ENCODE data around the gene PLXNA2.

PLXNA2 gene

GRCh38 chr1:208159555-208160258, 84.5 kb downstream of the PLXNA2 start:
- no peak for DNase-seq

- DNase-seq, result no peak
These were observed 85.3 kb downstream of the PLXNA2 start for GRCh38 chr1:208158640-208159554.

DNA sequence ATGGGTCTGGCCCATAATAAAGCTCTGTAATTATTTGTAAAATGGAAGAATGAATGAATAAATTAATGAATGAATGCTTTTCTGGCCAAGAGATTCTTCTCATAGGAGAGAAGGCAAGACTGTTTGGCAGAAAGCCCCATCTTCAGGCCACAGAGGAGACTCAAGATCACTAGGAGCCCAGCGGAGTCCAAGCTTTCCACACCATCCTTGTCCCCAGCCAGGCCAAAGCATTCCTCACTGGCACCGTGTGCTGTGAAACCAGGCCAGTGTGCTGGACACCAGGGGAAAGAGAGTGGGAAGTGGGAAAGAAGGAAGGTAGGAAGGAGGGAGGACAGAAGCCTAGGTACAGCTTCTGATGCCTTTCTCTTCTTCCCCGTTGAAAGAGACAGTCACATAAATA, 86.4 kb downstream of the PLXNA2 start:
- no peak for DNase-seq

DNA sequence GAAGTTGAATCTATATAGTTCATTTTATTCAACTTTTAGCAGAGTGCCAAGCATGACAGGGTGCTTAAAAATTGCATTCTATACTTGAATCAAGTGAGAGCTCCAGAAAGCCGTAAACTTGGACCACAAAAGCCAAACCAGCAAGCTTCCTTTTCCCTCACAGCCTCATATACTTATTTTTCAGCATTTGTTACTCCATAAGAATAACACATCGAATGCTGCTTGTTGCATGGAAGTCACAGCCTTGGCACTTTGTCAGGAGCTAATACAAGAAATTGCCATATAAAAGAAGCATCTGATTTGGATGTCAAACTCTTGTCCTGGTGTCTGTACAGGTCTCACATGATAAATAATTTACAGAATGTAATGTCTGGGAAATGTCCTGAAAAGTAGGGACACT, 87.4 kb downstream of the PLXNA2 start:
- no peak for DNase-seq

DNA sequence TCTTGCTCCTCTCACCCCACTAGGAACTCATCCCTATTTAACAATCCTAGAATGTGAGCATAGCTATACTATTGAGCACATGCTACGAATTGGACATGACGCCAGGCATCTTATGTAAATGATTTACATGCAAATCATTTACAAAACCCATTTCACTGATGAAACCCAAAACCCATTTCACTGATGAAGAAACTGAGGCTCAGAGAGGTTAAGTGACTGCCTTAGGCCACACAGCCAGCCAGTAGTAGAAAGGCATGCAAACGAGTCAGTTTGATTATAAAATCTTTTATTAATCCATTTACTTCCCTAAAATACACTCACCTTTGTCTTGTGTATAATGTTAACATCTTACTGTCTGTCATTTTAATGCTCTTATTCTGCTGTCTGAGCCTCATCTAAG, 87.9 kb downstream of the PLXNA2 start:
- no peak for DNase-seq

DNA sequence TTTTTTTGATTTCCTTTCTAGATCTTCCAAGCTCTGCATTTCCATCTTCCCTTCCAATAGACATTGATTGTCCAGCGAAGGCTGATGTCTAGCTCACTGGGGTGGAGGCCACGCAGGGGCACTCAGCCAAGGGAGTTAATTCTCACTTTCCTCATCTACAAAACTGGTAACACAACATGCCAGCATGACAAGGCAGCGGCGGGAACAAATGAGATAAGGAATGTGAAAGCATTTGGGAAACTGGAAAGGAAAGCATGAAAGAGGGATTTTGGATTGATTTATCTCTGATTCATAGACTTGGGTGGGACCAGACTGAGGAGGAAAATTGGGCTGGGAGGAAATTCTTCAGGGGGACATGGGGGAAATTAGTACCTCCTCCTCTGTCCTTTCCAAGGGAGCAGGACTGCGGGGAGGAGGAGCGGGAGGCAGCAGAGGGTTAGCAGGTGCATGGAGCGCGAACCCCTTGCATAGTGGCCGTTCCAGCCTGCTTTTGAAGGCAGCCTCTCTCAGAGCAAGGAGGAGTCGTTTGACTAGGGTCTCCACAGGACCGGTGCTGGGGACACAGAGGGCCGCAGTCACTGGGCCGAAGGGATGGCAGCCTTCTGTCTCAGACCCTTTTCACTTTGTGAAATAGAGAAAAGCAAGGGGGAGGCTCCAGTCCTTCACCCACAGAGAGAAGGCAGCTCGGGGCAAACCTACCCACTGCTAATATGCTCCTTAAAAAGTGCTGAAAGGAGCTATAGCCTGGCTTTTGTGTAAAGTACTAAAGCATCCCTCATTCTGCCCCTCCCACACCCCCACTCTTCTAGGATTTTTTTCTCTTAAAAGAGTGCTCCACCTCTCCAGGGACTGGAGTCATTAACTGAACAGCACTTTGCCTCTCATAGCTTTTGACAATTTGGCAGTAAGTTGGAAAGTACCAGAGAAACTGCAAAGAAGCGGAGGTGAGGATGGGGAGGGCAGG, 89.2 kb downstream of the PLXNA2 start:
- DNase-seq, result no peak

- no peak for DNase-seq
These were observed 90.1 kb downstream of the PLXNA2 start for GRCh38 chr1:208154040-208154439.

GRCh38 chr1:208153386-208153785, 90.8 kb downstream of the PLXNA2 start:
- DNase-seq, result no peak

DNA sequence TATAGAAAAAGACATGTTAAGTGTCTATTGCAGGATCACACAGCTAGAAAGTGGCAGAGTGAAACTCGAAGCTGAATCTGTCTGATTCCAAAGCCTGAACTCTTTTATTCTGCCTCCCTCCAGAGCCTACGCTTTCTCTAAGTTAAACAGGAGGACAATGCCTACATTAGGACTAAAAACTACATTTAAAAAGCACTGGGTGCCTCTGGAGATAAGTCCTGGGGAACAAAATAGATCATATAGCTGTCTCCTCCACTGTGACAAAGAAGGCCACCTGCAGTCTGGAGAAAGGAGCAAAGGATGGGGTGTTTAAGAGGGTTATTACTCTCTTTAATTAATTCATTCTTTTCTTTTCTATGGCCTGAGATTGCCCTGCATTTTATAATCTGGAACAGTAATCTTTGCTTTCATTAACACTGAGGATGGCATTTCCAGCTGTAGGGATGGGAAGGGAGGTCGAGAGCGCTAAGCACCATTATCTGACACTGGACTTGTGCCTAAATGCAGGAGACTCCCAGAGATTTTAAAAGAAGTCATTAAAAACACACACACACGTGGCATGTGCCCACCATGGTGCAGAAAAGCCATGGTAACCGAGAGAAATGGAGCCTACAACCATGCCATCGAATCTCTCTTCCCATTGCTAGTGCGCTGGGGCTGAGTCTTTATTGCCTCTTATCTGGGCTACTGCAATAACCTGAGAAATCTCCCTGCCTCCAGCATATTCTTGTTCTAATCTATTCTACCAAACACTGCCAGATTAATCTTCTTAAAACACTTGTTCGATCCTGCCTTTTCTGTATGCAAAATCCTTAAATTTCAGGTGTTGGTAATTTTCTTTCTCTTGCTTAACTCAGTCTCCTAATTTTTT, 92.2 kb downstream of the PLXNA2 start:
- DNase-seq, result no peak

- no peak for DNase-seq
These were observed 93.2 kb downstream of the PLXNA2 start for GRCh38 chr1:208150833-208151458.

DNA sequence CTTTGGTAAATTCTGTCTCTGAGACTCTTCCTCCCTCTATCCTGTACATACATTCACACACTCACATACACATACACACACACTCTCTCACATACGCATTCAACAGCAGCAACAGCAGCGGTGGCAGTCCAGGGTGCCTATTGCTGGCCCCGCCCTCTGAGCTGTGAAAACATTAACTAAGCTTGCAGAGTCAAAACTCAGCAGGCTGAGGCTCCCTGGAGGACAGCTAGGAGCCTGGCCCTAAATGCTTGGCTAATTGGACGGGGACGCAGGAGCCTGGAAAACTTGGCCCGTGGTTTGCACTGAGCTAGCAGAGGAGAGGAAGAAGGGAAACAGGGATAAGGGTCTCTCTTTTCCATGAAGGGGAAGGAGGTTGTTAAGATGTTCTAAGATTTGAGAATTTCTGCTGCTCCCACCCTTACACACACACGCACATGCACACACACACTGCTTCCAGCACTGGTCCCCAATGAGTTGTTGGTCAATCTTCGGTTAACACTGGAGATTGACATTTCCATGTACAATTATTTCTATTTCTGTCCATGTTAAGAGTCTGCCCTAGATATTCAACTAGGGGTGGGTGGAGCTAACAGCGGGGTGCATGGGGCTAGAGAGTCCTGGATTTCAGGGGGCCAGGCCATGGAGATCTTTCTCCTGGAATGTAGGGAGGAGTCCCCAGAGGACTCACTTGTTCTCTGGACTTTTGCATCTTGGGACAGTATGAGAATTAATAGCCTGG, 94.2 kb downstream of the PLXNA2 start:
- DNase-seq, result no peak

DNA sequence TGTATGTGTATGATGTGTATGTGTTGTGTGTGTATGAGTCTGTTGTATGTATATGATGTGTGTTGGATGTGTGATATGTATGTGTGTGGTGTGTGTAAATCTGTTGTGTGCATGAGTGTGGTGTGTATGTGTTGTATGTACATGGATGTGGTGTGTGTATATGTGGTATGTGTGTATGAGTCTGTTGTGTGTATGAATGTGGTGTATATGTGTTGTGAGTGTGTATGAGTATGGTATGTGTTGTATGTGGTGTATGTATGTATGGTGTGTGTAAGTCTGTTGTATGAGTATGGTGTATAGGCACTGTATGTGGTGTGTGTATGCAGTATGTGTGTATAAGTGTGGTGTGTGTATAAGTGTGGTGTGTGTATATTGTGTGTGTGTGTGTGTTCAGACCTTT, 95.0 kb downstream of the PLXNA2 start:
- no peak for DNase-seq

DNA sequence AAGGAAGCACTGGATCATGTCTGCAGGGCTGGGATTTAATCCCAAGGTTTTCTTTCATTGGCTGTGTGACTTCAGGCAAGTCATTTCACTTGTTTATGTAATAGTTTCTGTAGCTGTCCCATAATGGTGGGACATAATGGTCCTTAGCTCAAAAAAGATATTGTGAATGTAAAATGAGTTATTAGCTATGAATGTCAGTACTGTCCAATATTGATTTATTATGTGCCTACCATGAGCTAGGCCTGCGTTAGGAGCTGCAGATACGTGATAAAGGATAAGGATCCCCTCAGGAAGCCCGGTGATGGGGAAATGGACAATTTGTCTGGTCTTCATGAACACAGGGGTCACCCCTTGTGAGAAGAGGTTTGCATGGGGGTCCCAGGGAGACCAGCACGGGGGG, 95.8 kb downstream of the PLXNA2 start:
- DNase-seq, result no peak

DNA sequence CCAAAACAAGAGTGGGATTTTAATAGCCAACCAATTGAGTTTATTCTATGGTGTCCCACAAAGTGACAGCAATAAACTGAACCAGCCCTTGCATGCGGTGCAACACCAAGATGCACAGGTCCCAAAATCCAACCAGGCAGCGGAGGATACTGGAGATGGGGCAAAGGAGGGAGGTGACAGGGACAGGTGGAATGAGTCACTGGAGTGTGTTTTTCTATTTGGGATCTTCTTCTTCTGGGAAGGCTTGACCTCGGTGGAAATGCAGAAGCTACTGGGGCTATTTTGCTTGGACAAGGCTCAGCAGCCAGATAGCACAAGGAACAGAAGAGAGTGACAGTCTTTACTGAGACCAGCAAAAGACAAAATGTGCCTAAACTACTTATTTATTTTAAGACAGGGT, 97.5 kb downstream of the PLXNA2 start:
- DNase-seq, result no peak

GRCh38 chr1:208145167-208145566, 99.0 kb downstream of the PLXNA2 start:
- no peak for DNase-seq

DNA sequence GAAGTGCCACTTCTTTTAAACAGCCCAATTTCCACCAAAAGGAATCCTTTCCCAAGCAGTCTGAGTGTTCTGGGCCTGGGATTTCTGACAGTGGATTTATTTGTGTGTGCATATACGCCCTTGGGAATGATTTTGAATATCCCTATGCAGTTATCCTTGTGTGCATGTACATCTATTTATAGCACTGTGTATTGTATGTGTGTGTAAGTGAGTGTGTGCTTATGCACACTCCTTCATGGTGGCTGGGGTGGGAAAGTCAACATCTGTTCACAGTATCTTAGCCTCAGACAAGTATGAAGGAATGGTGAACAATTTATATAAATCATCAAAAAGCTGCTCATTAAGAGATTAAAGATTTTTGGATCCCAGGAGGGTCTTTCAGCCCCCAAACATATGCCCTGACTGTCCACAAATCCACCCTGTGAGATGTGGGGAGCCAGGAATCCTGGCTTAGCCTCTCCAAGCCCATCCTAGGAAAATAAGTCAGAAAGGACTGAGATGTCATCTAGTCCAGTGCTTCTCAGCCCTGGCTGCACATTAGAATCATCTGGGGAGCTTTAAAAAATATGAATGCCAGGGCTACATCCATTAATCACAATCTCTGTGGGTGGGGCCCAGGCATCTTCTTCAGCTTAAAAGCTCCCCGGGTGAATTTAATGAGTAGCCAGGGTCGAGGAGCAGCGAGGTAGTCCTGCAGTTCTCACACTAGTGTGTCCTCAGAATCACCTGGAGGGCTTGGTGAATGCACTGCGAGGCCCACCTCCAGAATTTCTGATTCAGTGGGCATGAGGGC, 101.4 kb downstream of the PLXNA2 start:
- DNase-seq, result no peak

DNA sequence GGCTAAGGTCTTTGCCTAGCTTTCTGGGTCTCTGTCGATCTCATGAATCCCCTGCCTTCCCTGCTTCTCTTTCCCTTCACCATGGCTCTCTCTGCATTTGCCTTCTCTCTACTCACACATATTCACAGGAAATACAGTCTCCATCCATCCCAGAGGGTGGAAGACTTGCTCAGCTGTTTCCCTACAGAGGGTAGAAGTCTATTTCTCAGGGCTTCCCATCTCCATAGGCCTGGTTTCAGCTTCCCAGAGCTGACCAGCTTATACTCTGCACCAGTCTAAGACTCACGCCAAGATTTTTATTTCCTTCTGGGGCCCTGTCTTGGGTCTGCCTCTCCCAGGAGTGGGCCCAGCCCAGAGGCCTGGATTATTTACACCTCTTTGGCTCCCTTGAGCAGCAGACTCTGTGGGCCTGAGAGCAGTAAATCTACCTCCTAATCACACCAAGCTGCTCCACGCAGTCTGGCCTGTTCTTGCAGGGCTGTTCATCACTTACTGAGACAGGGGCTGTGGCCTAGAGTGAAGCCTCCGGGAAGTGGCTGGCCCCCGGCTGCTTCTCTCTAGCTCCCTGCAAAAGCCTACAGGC, 102.5 kb downstream of the PLXNA2 start:
- DNase-seq, result no peak

DNA sequence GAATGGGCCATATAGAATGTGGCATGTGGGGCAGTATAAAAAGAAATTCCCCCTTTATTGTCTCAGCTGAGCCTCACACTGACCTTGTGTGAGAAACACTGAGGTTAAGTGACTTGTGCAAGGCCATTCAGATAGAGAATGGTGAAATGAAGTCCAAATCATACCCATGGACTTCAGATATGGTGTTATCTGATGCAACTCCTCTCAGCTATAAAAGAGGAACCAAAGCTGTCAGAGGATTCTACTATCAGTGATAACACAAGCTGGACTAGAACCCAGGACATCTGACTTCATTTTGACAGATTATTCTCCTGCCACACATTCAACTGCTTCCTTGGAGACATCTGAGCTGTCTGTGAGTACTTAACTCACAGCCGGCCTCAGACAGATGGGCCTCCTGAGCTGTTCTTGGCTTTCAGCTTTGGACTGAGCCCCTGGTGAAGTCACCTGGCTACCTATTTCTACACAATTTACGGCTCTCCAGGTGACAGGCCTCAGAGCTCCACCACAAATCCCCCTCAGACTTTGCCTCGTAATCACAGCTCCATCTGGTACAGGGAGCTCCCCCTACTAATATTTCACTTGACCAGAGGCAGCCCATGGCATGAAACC, 104.6 kb downstream of the PLXNA2 start:
- no peak for DNase-seq

GRCh38 chr1:208137193-208137592, 107.0 kb downstream of the PLXNA2 start:
- DNase-seq, result no peak
